Measurements from ENCODE around the gene FAM114A1.

DNA sequence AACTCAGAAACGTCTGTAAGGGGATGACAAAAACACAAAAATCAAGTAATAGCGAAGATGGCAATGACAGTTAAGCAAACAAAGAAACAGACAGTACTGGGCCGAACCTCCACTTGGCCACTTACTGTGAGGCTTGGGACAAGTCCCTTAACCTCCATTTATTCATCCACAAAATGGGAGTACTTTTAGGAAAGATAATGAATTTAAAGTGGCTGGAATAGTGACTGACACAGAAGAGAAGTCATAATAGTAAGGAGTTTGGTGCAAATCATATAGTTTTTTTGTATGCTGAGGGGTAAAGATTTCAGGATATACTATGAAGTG, 9.5 kb upstream of the FAM114A1 start:
- TF ChIP-seq, protein P1, sequence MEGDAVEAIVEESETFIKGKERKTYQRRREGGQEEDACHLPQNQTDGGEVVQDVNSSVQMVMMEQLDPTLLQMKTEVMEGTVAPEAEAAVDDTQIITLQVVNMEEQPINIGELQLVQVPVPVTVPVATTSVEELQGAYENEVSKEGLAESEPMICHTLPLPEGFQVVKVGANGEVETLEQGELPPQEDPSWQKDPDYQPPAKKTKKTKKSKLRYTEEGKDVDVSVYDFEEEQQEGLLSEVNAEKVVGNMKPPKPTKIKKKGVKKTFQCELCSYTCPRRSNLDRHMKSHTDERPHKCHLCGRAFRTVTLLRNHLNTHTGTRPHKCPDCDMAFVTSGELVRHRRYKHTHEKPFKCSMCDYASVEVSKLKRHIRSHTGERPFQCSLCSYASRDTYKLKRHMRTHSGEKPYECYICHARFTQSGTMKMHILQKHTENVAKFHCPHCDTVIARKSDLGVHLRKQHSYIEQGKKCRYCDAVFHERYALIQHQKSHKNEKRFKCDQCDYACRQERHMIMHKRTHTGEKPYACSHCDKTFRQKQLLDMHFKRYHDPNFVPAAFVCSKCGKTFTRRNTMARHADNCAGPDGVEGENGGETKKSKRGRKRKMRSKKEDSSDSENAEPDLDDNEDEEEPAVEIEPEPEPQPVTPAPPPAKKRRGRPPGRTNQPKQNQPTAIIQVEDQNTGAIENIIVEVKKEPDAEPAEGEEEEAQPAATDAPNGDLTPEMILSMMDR (IDR thresholded peaks at IDR 0.05; ENCODE audit: insufficient read depth, low read depth, low read length): no peak
- TF ChIP-seq EZH2 (IDR thresholded peaks at IDR 0.05; ENCODE audit: insufficient read depth, low read length): no peak
